ENCODE measurements around the gene DMBX1.

DNA sequence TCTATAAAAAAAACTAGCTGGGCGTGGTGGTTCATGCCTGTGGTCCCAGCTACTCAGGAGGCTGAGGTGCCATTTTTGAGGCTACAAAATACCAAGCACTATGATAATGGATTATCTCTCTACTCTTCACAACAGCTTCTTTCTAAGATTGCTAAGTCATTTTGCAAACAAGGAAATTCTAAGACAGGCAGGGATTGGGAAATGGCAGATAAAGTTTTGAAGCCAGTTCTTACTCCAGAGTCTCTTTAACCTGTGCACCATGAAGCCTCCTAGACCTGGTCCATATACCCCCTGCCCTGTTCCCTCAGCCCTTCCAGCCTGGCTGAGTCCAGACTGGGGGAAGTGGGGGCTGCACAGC is 39.5 kb upstream of the DMBX1 start:
- TF ChIP-seq, protein P1, sequence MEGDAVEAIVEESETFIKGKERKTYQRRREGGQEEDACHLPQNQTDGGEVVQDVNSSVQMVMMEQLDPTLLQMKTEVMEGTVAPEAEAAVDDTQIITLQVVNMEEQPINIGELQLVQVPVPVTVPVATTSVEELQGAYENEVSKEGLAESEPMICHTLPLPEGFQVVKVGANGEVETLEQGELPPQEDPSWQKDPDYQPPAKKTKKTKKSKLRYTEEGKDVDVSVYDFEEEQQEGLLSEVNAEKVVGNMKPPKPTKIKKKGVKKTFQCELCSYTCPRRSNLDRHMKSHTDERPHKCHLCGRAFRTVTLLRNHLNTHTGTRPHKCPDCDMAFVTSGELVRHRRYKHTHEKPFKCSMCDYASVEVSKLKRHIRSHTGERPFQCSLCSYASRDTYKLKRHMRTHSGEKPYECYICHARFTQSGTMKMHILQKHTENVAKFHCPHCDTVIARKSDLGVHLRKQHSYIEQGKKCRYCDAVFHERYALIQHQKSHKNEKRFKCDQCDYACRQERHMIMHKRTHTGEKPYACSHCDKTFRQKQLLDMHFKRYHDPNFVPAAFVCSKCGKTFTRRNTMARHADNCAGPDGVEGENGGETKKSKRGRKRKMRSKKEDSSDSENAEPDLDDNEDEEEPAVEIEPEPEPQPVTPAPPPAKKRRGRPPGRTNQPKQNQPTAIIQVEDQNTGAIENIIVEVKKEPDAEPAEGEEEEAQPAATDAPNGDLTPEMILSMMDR (conservative IDR thresholded peaks at IDR 0.05; ENCODE audit: low read length), result no peak
- no peak for TF ChIP-seq EZH2phosphoT487 (IDR thresholded peaks at IDR 0.05; ENCODE audit: borderline replicate concordance, low read depth, low read length)

Measured in OCI-LY7 (cell line).